CD4-positive, alpha-beta T cell treated with Interleukin-10 for 1 hour (primary cell): ENCODE results near the gene CEP57L1.
"Not testable (repeated sequence)": the region's sequence is repeated elsewhere in the genome, so short reads cannot be mapped to it uniquely, and the experiment has no call there.

Source experiments
- DNase-seq: peaks from one replicate; pipeline ENCODE4 v3.0.0-alpha.2; 2020

Gene CEP57L1

GRCh38 chr6:109117346-109118035, 22.2 kb downstream of the CEP57L1 start:
- DNase-seq: no peak

GRCh38 chr6:109118337-109118736, 23.0 kb downstream of the CEP57L1 start:
- DNase-seq: no peak

- no peak for DNase-seq
Measured at GRCh38 chr6:109118871-109119354, 23.6 kb downstream of the CEP57L1 start.

- no peak for DNase-seq
Measured at GRCh38 chr6:109121411-109121810, 26.1 kb downstream of the CEP57L1 start.

- DNase-seq: no peak
Measured at GRCh38 chr6:109124219-109124618, 28.9 kb downstream of the CEP57L1 start.

GRCh38 chr6:109125504-109125903, 30.2 kb downstream of the CEP57L1 start:
- no peak for DNase-seq

- DNase-seq: no peak
Measured at GRCh38 chr6:109130065-109130464, 34.8 kb downstream of the CEP57L1 start.

GRCh38 chr6:109135600-109135999, 40.3 kb downstream of the CEP57L1 start:
- DNase-seq: not testable (repeated sequence)

GRCh38 chr6:109136039-109136438, 40.7 kb downstream of the CEP57L1 start:
- not testable (repeated sequence) for DNase-seq

- not testable (repeated sequence) for DNase-seq
Measured at GRCh38 chr6:109136530-109136929, 41.2 kb downstream of the CEP57L1 start.

GRCh38 chr6:109139109-109139508, 43.8 kb downstream of the CEP57L1 start:
- no peak for DNase-seq

- not testable (repeated sequence) for DNase-seq
Measured at GRCh38 chr6:109142067-109142466, 46.8 kb downstream of the CEP57L1 start.

GRCh38 chr6:109143191-109143590, 47.9 kb downstream of the CEP57L1 start:
- no peak for DNase-seq

GRCh38 chr6:109148251-109148650, 52.9 kb downstream of the CEP57L1 start:
- not testable (repeated sequence) for DNase-seq

GRCh38 chr6:109148716-109149115, 53.4 kb downstream of the CEP57L1 start:
- not testable (repeated sequence) for DNase-seq

GRCh38 chr6:109153752-109154151, 58.4 kb downstream of the CEP57L1 start:
- DNase-seq: no peak

- no peak for DNase-seq
Measured at GRCh38 chr6:109164331-109164730, 69.0 kb downstream of the CEP57L1 start.

- no peak for DNase-seq
Measured at GRCh38 chr6:109165392-109165974, 70.2 kb downstream of the CEP57L1 start.

- DNase-seq: no peak
Measured at GRCh38 chr6:109166673-109167072, 71.4 kb downstream of the CEP57L1 start.

- no peak for DNase-seq
Measured at GRCh38 chr6:109167562-109167961, 72.3 kb downstream of the CEP57L1 start.

GRCh38 chr6:109170333-109170732, 75.0 kb downstream of the CEP57L1 start:
- no peak for DNase-seq

- DNase-seq: no peak
Measured at GRCh38 chr6:109172101-109172746, 76.9 kb downstream of the CEP57L1 start.

GRCh38 chr6:109174916-109175315, 79.6 kb downstream of the CEP57L1 start:
- DNase-seq: no peak

- no peak for DNase-seq
Measured at GRCh38 chr6:109178921-109179320, 83.6 kb downstream of the CEP57L1 start.
